Nephron progenitor cell (in vitro differentiated cells): ENCODE measurements around the gene CHAC1.

Experiments
- DNase-seq: peaks from one replicate; pipeline ENCODE4 v3.0.0; 2021
- H3K27ac Mint-ChIP-seq: 2 replicates; pipeline ENCODE4 v1.8.0; 2021; ENCODE audit warnings: mild to moderate bottlenecking, moderate library complexity, mixed read lengths
- H3K27me3 Mint-ChIP-seq: 2 replicates; pipeline ENCODE4 v1.8.0; 2021; ENCODE audit warnings: mild to moderate bottlenecking, low read depth, mixed read lengths; ENCODE audit not compliant: poor library complexity
- H3K36me3 Mint-ChIP-seq: 2 replicates; pipeline ENCODE4 v1.8.0; 2021; ENCODE audit warnings: low read depth, mixed read lengths
- H3K4me1 Mint-ChIP-seq: 2 replicates; pipeline ENCODE4 v1.8.0; 2021; ENCODE audit warnings: mixed read lengths
- H3K4me3 Mint-ChIP-seq: 2 replicates; pipeline ENCODE4 v1.8.0; 2021; ENCODE audit warnings: mild to moderate bottlenecking, moderate library complexity, mixed read lengths
- H3K9me3 Mint-ChIP-seq: 2 replicates; pipeline ENCODE4 v1.8.0; 2021; ENCODE audit warnings: mild to moderate bottlenecking, moderate library complexity, mixed read lengths
- TF ChIP-seq, protein P1 (sequence below): fragments of 200-600 bp; sonication (generic); IDR thresholded peaks from 2 replicates; pipeline ENCODE4 v1.5.0; 2021; ENCODE audit warnings: antibody characterized with exemption

Gene CHAC1

GRCh38 chr15:40938536-40938870 lies 14.8 kb upstream of the CHAC1 start:
- H3K9me3 Mint-ChIP-seq = no peaks in the 10 kb centered on the region
- TF ChIP-seq, protein P1, sequence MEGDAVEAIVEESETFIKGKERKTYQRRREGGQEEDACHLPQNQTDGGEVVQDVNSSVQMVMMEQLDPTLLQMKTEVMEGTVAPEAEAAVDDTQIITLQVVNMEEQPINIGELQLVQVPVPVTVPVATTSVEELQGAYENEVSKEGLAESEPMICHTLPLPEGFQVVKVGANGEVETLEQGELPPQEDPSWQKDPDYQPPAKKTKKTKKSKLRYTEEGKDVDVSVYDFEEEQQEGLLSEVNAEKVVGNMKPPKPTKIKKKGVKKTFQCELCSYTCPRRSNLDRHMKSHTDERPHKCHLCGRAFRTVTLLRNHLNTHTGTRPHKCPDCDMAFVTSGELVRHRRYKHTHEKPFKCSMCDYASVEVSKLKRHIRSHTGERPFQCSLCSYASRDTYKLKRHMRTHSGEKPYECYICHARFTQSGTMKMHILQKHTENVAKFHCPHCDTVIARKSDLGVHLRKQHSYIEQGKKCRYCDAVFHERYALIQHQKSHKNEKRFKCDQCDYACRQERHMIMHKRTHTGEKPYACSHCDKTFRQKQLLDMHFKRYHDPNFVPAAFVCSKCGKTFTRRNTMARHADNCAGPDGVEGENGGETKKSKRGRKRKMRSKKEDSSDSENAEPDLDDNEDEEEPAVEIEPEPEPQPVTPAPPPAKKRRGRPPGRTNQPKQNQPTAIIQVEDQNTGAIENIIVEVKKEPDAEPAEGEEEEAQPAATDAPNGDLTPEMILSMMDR = no peak
- no peak overlapping the region for H3K4me3 Mint-ChIP-seq
- H3K4me1 Mint-ChIP-seq = peaks cover 71% of the 10 kb centered on the region
- DNase-seq = no peak
- H3K27me3 Mint-ChIP-seq = peaks cover 54% of the 10 kb centered on the region
- H3K27ac Mint-ChIP-seq = no peak overlapping the region
- no peaks in the 10 kb centered on the region for H3K36me3 Mint-ChIP-seq

GRCh38 chr15:40940296-40940801 lies 12.9 kb upstream of the CHAC1 start:
- H3K36me3 Mint-ChIP-seq = no peaks in the 10 kb centered on the region
- DNase-seq = no peak

DNA sequence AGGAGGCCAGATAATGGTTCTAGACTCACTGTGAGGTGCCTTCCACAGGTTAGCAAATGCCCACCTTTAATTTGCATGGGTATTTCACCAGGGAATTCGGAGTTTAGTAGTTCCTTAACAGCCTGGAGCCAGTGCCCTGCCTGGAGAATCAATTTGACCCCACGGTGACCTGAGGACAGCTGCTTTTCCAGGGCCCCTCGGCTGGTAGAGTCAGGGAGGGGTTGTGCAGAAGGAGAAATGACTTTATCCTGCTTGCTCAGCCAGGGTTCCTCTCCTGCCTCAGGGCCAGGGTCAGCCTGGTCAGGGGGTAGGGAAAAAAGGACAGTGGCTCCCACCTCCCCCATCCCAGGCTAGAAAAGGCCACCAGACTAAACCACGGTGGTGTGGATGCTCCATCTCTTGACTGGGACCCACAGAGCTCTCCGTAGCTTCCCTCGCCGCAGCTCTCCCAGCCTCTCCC lies 12.2 kb upstream of the CHAC1 start:
- Mint-ChIP-seq H3K4me1 (peaks cover 50% of the 10 kb centered on the region), H3K27me3 (peaks cover 54% of the 10 kb centered on the region), H3K27ac (peak overlapping the region; percentile 66), H3K9me3 (no peaks in the 10 kb centered on the region), H3K4me3 (peak overlapping the region; percentile 49), H3K36me3 (no peaks in the 10 kb centered on the region)
- no peak for DNase-seq
- TF ChIP-seq, protein P1 = no peak

More at GRCh38 chr15:40940296-40940801, 12.9 kb upstream of the CHAC1 start:
- peak overlapping the region; percentile 49 for H3K4me3 Mint-ChIP-seq
- TF ChIP-seq, protein P1 = no peak
- H3K27ac Mint-ChIP-seq = no peak overlapping the region
- H3K27me3 Mint-ChIP-seq = peaks cover 55% of the 10 kb centered on the region
- no peaks in the 10 kb centered on the region for H3K9me3 Mint-ChIP-seq
- H3K4me1 Mint-ChIP-seq = peaks cover 56% of the 10 kb centered on the region

GRCh38 chr15:40941528-40942336 lies 11.5 kb upstream of the CHAC1 start:
- Mint-ChIP-seq H3K4me3 (peak overlapping the region; percentile 75), H3K36me3 (no peaks in the 10 kb centered on the region), H3K27me3 (peaks cover 51% of the 10 kb centered on the region), H3K27ac (peak overlapping the region; percentile 66), H3K9me3 (no peaks in the 10 kb centered on the region), H3K4me1 (peaks cover 49% of the 10 kb centered on the region)
- TF ChIP-seq, protein P1 = no peak
- DNase-seq = peak; percentile 85

DNA sequence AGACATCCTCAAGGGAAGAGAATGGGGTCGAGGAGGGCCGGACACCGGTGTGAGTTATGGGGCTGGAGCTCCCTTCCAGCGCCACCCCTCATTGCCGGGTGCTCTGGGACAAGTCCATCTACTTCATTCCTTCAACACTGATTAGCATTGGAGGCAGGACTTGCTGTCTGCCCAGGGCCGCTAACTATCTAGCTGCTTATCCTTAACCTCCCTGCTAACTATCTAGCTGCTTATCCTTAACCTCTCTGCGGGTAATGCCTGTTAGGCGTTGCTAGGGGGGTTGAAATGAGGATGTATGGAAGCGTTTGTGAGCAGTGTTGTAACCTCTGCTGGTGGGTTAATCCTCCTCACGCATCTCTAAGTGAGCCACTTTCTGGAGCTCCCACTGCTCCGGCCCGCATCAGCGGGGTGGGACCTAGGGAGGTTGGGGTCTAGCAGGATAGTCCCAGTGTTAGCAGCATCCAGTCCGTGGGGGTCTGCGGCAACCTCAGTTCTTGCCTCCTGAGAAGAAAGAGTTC lies 10.9 kb upstream of the CHAC1 start:
- peak overlapping the region; percentile 75 for H3K4me3 Mint-ChIP-seq
- H3K27ac Mint-ChIP-seq = no peak overlapping the region
- peaks cover 42% of the 10 kb centered on the region for H3K4me1 Mint-ChIP-seq
- no peaks in the 10 kb centered on the region for H3K36me3 Mint-ChIP-seq
- TF ChIP-seq, protein P1 = no peak
- no peaks in the 10 kb centered on the region for H3K9me3 Mint-ChIP-seq
- DNase-seq = no peak
- H3K27me3 Mint-ChIP-seq = peaks cover 45% of the 10 kb centered on the region
